NOMO-1 treated with DMSO at 0.1 percent for 48 hours (cell line): Measurements from ENCODE around the gene VPS11.
"Not testable (repeated sequence)": the region's sequence is repeated elsewhere in the genome, so short reads cannot be mapped to it uniquely, and the experiment has no call there.

Experiments used
- DNase-seq: peaks from one replicate; lab custom pipeline; 2025; ENCODE audit not compliant: unreplicated experiment; lab: John Stamatoyannopoulos, UW

Gene VPS11

GRCh38 chr11:119067371-119068222 is at the start of gene VPS11:
Gene VPS11 (plus strand): TSS chr11:119067818. CDS start chr11:119067824, 6 bp downstream.
- peak; percentile 97 for DNase-seq

- DNase-seq, result peak; percentile 98
Observed at GRCh38 chr11:119018074-119018938, 49.3 kb upstream of the VPS11 start, which contains the start of the genes RPS25 and TRAPPC4. Gene RPS25 (minus strand): TSS chr11:119018343. CDS start chr11:119018284, 59 bp downstream. Gene TRAPPC4 (plus strand): TSS chr11:119018766. CDS start chr11:119018796, 30 bp downstream.

GRCh38 chr11:119019996-119020395 is 47.6 kb upstream of the VPS11 start:
- no peak for DNase-seq

DNA sequence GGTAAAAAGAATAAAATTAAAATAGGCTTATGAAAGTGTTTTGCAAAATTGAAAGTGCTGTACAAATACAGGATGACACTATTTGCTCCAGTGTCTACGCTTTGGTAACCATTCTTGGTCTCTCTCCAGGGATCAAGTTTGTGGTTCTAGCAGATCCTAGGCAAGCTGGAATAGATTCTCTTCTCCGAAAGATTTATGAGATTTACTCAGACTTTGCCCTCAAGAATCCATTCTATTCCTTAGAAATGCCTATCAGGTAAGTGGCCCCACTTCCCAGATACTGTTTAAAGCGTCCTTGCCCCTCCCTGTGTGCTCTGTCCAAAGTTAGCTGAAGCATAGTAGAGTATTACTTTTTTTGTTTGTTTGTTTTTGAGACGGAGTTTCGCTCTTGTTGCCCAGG is 46.0 kb upstream of the VPS11 start:
- DNase-seq, result no peak

GRCh38 chr11:119023741-119024140 is 43.9 kb upstream of the VPS11 start:
- no peak for DNase-seq

DNA sequence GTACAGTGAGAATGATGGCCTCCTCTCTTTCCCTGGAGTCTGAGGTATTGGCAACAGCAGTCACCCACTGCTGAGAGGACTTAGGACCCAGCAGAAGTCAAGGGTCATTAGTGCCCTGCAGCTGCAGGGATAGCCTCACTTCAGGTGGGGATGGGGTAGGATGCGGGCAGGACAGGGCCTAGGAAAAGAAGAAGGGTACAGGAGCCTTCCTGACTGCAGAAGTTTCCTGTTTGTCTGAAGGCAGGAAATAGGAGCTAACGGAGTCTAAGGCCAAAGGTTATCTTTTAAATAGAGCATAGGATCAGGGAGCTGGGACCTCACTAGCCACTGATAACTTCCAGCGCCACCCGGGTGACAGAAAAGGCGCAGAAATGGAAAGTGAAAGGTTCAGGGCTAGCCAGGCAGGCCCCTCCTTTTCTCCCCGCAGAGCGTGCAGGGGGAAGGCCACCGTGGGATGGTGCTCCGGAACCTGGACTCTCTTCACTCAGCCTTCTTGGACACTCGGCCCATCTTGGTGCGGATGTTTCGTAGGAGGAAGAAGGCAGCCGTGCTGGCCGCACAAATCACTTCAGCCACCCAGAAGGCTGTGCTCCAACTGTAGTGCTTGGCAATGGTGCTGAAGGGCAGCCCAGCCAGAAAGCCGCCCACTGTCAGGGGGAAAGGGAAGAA is 43.1 kb upstream of the VPS11 start:
- DNase-seq, result no peak

DNA sequence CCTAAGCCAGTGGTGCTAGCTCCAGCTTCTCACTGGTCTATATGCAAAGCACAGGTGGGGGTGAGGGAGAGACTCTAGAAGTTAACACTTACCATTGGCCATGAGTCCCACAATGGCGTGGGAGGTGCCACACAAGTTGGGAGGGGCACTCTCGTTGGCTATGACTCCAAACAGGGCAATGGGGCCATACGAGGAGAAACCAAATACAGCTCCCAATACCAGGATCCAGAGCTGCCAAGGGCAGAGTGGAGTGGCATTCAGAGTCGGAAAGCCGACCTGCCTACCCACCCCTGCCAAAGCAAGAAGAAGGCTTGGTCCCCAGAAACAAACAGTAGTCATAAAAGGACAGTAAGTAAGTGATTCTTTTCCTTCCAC is 42.5 kb upstream of the VPS11 start:
- DNase-seq, result no peak

GRCh38 chr11:119025541-119025940 is 42.1 kb upstream of the VPS11 start:
- no peak for DNase-seq

- no peak for DNase-seq
Observed at GRCh38 chr11:119025978-119026766, 41.4 kb upstream of the VPS11 start.

DNA sequence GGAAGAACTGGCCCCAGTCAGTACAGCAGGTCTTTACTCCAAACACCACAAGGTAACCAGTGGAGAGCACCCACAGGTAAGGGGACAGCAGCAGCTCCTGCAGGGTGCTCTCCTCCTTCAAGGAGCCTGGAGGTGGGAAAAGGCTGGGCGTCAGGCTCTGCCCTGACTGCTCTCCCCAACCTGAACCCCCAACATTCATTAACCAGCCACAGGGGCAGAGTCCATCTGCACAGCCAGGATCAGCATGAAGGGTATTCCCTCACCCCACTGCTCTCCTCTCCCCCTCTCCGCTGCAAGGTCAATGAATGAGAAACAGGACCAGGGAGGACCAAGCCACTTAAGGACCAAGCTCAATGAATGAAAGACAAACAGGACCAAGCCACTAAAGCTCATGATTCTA is 40.6 kb upstream of the VPS11 start:
- no peak for DNase-seq

DNA sequence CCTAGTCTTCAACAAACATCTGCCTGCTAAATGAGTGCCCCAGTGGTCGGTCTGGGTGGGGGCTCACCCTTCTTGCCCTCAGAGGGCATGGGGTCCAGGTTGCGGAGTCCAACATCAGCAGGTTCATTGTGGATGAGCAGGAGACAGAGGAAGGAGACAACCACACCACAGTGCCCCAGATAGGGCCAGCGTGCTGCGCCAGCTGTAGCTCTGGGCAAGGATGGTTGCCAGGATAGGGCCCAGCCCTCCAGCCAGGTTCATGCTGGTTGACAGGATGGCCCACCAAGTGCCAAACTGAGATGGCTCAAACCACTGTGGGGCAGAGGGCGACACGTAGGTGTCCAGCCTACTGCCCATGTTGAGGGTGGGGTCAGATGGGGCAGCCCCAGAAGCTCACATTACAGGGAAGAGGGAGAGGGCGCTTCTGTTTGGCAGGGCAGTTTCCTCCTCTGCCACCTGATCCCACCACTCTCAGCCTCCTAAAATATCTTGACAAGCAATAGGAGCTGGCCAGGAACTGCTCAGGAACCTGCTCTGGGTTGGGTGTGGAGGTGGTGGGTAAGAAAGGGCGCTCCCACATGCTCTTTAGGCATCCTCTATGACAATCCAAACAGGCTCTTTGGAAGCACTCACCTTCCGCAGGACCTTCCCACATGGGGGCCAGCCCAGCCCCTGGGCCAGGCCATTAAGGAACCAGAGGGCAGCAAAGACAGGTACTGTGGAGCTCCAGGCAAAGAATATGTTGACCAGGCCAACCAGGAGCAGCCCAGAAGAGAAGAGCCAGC is 39.9 kb upstream of the VPS11 start:
- DNase-seq, result no peak

DNA sequence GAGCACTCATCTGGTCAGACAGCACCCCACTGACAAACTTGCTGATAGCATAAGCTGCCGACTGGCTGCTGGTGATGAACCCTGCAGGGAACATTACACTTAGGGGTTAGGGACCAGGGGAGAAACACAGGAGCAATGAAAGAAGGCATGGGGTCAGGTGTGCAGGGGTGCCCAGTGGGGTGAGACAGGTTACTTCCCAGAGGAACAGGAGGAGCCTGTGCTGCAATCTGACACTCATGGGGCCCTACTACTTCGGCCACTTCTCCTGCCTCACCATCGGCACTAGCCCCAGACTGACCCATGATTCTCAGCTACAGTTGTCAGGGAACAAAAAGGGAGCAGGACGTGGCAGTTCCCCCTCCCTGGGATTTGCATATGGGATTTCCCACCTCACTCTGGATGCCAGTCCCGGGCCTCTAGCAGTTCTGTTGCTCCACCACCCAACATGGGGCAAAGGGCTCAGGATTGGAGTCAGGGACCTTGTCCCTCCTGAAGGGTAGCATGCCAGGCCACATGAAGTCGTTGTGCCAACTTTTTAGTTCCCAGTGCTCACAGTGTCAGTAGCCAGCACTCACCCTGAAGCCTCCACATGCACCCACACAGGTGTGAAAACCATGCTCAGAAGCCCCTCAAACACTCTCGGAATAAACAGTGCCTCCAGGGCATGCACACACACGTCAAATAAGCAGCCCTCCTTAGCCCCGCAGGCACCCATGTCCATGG is 39.1 kb upstream of the VPS11 start:
- no peak for DNase-seq

DNA sequence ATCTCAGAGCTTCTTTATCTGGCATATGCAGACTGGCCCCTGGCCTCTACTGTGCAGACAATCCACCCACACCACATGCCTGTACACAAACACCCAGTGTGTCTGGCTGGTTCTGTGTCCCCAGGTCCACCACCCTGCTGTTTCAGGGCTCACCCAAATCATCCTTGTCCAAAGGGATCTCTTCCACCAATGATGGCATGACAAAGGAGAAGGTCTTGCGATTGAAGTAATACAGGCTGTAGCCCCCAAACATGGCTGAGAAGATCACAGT is 38.6 kb upstream of the VPS11 start:
- DNase-seq, result no peak

DNA sequence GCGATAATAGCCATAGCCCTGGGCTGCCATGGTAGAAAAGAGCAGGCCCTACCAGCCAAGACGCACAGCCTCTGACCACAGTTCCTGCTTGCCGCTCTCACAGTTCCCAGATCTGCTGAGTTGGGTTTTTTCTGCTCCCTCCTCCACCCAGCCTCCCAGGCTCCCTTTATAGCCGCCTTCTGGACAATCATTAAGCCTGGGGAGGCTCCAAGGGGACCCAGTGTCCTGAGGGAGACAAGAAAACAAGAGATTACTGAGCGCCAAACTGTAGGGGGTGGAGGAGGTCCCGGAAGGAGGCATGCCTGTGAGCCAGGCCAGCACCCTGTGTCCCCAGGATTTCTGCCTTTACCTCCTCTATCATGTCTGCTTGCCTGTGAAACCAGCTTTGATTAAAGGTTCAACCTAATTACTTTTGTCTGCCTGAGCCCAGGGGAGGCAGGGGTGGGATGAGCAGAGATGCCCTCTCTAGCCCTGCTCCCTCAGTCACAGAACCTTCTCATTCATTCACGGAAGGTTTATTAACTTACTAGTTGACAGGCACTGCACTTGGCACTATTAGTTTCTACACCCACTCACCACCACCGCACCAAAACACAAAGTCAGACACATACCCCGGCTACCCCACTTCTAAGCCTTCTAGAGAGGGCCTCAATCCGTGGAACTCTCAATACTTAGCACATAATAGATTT is 38.1 kb upstream of the VPS11 start:
- DNase-seq, result no peak

DNA sequence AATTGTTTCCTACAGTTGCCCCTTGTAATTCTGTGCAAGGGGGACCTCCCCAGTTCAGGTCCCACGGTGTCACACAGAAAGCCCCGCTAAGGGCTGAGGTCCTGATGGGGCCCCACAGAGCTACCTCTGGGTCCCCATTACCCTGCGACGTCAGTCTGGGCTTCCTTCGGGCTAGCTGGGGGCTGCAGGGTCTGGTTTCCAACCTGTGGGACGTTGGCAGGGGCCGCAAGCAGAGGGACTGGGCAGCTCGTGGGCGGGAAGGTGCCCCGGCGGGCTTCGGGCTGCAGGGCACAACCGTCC is 37.6 kb upstream of the VPS11 start:
- no peak for DNase-seq

DNA sequence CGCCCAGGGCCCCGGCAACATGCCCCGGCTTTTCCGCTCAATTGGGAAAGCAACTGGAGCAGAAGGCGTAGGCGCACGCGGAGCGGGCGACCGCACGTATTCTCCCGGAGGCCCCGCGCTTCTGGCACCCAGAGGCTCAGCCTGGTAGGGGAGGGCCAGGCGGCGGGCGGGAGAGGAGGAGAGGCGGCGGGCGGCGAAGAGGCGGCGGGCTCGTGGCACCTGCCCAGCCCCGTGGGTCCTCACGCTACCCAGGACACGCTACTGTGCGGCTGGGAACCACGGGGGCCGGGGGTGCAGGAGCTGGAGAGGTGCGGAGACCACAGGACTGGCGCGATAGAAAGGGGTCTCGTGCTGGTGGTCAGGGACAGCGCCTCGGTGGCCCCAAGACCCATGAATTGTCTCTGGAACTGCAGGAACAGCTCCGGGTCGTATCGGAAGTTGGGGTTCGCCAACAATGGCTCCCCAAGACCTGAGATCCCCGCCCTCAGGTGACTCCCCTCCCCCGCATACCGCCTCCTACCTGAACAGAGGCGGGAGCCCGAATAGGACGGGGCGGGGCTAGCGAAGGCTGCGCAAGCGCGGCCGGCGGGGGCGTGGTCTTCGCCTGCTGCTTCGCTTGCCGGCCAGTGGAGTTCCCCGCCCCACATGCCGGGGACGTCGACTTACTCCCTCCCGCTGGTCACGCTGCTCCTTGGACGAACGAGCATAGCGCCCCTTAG is 37.1 kb upstream of the VPS11 start, which contains the start of gene SLC37A4:
TSS of gene SLC37A4 (minus strand) at position 549 of the 719 bp plus-strand sequence.
- peak; percentile 96 for DNase-seq

DNA sequence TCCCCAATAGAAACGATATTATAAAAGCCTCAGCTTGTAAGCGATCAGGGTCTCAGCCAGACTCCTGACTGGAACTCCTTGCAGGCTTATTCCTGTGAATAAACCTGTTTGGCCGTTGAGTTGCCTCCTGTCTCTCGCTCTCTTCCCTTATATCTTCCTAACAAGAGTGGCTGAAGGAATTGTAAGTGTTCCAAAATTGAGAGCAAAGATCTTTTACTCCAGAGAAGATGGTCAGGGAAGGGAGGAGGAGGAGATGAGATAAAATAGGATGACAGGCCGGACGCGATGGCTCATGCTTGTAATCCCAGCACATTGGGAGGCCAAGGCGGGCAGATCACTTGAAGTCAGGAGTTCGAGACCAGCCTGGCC is 35.7 kb upstream of the VPS11 start:
- DNase-seq, result no peak

GRCh38 chr11:119033421-119033820 is 34.2 kb upstream of the VPS11 start:
- not testable (repeated sequence) for DNase-seq
